Activated naive CD4-positive, alpha-beta T cell treated with anti-CD3 and anti-CD28 coated beads for 36 hours (primary cell): Measurements from ENCODE around the gene EXO1. TPM values are rescaled to one million over a fixed set of nuclear protein-coding genes. Genes with fewer than 3 reads are reported as not detected.

Source experiments
- total RNA-seq, 2 experiments: library from RNA; stranded (reverse); gene quantifications; one replicate each; pipeline ENCODE4 v1.2.3, GENCODE V29; 2021

The EXO1 gene
- total RNA-seq, 2 experiments from 2014 or later = 55.3 to 59.6 TPM

Other genes with a start within 250 kb of the EXO1 start
- gene CHML, start 207.8 kb upstream of the EXO1 start, total RNA-seq = 10 to 100 TPM; 19.9 to 21.1 TPM
- 1 to 10 TPM; 7.7 to 9.0 TPM for gene OPN3, start 207.8 kb upstream of the EXO1 start, total RNA-seq
- gene WDR64, start 195.9 kb upstream of the EXO1 start, total RNA-seq = not detected
- gene BECN2, start 109.6 kb downstream of the EXO1 start, total RNA-seq = not detected
- gene MAP1LC3C, start 150.9 kb downstream of the EXO1 start, total RNA-seq = not detected